ENCODE measurements around the gene PCDHB4.
"Not testable (repeated sequence)": the region's sequence is repeated elsewhere in the genome, so short reads cannot be mapped to it uniquely, and the experiment has no call there.

PCDHB4 gene

DNA sequence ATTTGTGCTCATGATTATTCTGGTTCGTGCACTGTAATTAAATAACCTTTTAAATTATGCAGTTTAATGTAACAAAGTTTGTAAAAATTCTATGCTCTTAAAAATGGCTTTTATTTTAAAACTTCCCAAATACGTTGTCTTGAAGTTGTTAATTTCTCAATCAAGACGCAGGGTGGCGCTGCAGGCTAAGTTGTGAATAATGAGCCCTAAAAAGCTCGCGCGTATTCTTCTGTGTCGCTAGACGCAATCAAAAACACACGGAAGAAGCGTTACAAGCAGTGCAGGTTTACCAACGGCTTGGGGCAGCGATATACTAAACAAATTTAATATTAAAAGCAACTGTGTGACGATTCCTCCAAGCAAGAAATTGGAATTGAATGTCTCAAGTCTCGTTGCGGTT is at the start of gene PCDHB4:
PCDHB4 (plus strand) TSS at position 256 of the 400 bp plus-strand sequence. CDS start 181 bp downstream, outside the sequence.
- DNase-seq, result peak in 10 of 56 donors; percentile 2 to 41 (median 16)

DNA sequence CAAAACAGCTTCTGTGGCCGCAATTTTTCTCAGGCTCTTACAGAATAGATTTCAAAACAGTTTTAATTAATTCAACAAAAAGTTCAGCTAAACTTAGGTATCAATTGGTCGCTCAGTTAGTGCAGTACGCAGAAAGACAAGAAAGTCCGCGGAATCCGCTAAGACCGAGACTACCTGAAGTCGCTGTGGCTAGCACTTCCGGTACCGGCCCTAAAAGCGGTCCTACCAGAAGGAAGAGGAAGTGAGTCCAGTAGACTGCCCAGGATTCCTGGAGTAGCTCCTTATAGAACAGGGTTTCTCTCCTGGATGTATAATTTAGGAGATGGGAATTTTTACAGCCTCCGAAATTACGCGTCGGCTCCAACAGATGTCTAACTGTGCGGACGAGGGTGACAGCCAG is 43.8 kb upstream of the PCDHB4 start:
- no peak for DNase-seq

DNA sequence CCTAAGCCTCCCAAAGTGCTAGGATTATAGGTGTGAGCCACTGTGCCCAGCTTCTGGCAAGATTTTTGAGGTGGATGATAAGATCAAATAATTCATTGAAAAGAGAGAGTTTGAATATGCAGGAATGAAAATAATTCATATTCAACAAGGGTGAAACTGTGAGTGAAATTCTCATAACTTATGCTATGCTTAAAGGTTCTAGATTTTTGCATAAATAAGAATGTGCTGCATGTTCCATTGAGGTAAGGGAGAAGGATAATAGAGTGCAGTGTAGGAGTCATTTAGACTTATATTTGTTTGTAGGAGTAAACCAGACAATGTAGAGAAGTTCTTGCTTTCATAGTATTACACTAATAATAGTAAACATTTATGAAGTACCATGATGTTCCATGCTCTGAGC is 39.4 kb upstream of the PCDHB4 start:
- DNase-seq, result no peak

DNA sequence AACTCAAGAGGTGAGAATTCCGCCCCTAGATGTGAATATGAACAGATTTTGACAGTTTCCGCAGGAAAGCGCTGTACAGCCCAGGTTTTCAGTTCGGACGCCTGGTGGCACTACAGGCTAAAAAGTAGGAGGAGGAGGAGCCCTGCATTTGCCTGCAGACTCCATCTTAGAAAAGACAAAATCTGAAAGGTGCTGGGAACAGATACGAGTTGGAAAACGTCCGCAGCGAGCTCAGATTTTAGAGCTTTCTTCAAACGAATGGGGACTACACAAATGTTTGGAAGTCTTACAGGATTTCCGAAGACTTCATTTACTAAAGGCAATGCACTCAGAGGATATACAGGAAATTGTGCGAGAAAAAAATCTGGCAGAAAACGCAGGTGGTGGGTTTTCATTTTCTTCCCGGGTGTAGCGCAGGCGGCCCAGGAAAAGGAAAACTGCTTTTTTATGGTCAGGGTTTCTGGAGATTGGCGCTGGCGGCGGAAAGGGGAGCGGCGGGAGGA is 37.1 kb upstream of the PCDHB4 start:
- DNase-seq, result peak in 27 of 56 donors; percentile 9 to 60 (median 32)

DNA sequence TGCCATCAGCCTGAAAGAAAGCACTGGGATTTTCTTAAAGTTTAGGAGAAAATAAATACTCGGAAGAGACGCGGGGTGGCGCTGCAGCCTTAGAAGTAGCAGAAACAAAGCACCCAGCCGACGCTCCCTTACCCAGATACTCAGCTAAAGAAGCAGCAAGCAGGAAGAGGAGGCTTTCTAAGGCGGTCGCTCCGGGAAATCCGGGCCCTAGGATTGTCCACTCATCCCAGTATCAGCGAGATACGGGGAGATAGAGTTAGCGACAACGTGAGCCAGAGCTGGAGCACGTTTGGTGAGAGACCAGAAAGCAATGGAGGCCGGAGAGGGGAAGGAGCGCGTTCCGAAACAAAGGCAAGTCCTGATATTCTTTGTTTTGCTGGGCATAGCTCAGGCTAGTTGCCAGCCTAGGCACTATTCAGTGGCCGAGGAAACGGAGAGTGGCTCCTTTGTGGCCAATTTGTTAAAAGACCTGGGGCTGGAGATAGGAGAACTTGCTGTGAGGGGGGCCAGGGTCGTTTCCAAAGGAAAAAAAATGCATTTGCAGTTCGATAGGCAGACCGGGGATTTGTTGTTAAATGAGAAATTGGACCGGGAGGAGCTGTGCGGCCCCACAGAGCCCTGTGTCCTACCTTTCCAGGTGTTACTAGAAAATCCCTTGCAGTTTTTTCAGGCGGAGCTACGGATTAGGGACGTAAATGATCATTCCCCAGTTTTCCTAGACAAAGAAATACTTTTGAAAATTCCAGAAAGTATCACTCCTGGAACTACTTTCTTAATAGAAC is 26.9 kb upstream of the PCDHB4 start, which contains the start of gene PCDHB2:
PCDHB2 (plus strand) TSS at position 135 of the 782 bp plus-strand sequence; CDS start at position 311, 176 bp downstream.
- DNase-seq, result peak in 16 of 56 donors; percentile 3 to 58 (median 16)

DNA sequence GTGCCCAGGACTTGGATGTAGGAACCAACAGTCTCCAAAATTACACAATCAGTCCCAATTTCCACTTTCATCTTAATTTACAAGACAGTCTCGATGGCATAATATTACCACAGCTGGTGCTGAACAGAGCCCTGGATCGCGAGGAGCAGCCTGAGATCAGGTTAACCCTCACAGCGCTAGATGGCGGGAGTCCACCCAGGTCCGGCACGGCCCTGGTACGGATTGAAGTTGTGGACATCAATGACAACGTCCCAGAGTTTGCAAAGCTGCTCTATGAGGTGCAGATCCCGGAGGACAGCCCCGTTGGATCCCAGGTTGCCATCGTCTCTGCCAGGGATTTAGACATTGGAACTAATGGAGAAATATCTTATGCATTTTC is 26.4 kb upstream of the PCDHB4 start:
- no peak for DNase-seq

DNA sequence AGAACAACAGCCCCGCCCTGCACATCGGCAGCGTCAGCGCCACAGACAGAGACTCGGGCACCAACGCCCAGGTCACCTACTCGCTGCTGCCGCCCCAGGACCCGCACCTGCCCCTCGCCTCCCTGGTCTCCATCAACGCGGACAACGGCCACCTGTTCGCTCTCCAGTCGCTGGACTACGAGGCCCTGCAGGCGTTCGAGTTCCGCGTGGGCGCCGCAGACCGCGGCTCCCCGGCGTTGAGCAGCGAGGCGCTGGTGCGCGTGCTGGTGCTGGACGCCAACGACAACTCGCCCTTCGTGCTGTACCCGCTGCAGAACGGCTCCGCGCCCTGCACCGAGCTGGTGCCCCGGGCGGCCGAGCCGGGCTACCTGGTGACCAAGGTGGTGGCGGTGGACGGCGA is 25.4 kb upstream of the PCDHB4 start:
- not testable (repeated sequence) for DNase-seq

DNA sequence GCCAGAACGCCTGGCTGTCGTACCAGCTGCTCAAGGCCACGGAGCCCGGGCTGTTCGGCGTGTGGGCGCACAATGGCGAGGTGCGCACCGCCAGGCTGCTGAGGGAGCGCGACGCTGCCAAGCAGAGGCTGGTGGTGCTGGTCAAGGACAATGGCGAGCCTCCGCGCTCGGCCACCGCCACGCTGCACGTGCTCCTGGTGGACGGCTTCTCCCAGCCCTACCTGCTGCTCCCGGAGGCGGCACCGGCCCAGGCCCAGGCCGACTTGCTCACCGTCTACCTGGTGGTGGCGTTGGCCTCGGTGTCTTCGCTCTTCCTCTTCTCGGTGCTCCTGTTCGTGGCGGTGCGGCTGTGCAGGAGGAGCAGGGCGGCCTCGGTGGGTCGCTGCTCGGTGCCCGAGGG is 25.0 kb upstream of the PCDHB4 start:
- not testable (repeated sequence) for DNase-seq

DNA sequence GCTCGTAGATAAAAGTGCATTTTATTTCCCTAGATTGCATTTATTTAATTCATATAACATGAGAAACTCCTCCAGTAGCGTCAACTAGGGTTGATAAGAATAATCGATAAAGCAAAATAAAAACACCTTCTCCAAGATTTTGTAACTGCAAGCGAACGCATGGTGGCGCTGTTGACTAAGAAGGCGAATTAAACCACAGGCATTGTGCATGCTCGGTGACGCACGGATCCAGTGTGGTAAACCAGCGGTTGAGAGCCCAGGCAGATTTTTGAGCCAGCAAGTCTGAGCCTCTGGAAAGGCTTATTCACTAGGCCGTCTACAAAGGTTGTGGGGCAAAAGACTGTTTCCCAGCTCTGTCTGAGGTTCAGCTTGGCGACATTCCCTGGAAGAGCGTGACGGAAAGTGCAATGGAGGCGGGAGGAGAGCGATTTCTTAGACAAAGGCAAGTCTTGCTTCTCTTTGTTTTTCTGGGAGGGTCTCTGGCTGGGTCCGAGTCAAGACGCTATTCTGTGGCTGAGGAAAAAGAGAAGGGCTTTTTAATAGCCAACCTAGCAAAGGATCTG is 21.3 kb upstream of the PCDHB4 start, which contains the start of gene PCDHB3:
PCDHB3 (plus strand) TSS at position 231 of the 563 bp plus-strand sequence; CDS start at position 408, 177 bp downstream.
- peak in 13 of 56 donors; percentile 1 to 47 (median 10) for DNase-seq

DNA sequence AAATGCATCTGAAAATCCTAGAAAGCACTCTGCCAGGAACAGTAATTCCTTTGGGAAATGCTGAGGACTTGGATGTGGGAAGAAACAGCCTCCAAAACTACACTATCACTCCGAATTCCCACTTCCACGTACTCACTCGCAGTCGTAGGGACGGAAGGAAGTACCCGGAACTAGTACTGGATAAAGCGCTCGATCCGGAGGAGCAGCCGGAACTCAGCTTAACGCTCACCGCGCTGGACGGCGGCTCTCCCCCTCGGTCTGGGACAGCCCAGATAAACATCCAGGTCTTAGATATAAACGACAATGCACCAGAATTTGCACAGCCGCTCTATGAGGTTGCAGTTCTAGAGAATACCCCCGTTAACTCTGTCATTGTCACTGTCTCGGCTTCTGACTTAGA is 20.6 kb upstream of the PCDHB4 start:
- no peak for DNase-seq

DNA sequence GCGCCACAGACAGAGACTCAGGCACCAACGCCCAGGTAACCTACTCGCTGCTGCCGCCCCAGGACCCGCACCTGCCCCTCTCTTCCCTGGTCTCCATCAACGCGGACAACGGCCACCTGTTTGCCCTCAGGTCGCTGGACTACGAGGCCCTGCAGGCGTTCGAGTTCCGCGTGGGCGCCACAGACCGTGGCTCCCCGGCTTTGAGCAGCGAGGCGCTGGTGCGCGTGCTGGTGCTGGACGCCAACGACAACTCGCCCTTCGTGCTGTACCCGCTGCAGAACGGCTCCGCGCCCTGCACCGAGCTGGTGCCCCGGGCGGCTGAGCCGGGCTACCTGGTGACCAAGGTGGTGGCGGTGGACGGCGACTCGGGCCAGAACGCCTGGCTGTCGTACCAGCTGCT is 19.5 kb upstream of the PCDHB4 start:
- not testable (repeated sequence) for DNase-seq

DNA sequence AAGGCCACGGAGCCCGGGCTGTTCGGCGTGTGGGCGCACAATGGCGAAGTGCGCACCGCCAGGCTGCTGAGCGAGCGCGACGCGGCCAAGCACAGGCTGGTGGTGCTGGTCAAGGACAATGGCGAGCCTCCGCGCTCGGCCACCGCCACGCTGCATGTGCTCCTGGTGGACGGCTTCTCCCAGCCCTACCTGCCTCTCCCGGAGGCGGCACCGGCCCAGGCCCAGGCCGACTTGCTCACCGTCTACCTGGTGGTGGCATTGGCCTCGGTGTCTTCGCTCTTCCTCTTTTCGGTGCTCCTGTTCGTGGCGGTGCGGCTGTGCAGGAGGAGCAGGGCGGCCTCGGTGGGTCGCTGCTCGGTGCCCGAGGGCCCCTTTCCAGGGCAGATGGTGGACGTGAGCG is 19.1 kb upstream of the PCDHB4 start:
- DNase-seq, result not testable (repeated sequence)

DNA sequence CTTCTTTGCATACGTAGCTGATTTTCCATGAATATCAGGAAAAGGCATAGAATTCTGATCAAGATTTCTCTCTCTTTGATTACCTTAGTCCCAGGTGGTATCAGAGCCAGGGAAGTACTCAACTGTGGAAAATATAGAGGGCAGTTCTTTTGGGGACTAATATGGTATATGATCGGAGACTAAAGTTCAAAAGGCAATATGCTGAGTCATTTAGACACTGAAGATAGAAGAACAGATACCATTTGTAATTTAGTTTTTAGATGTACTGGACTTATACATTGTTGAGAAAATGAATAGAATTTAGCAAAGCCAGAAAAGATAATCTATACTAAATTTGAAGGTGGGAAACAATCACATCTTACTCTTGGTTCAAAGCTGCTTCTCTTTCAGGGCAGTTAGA is 16.3 kb upstream of the PCDHB4 start:
- no peak for DNase-seq

DNA sequence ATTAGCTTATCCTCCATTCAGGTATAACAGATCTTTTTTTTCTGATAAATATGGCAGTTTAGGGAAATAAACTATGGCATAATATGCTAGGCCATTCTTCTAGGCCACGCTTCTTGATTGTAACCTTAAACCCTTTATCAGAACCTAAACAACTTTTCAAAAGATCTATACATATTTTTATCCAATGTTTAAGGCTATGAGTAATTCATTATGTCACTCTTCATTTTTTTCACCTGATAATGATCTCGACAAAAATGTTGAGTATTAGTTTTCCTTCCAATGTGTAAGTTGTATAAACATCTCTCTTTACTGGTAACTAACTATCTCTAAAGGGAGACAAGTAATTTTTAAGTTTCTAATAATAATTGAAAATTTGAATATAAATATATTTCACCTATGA is 2.4 kb upstream of the PCDHB4 start:
- no peak for DNase-seq

DNA sequence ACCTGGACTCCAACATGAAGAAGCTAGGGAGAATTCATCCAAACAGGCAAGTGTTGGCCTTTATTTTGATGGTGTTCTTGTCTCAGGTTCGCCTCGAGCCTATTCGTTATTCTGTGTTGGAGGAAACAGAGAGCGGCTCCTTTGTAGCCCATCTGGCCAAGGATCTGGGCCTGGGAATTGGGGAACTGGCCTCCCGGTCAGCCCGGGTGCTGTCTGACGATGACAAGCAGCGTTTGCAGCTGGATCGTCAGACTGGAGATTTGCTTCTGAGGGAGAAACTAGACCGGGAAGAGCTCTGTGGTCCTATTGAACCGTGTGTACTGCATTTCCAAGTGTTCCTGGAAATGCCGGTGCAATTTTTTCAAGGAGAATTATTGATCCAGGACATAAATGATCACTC is 367 bp downstream of the PCDHB4 start:
- DNase-seq, result peak in 1 of 56 donors; percentile 5

DNA sequence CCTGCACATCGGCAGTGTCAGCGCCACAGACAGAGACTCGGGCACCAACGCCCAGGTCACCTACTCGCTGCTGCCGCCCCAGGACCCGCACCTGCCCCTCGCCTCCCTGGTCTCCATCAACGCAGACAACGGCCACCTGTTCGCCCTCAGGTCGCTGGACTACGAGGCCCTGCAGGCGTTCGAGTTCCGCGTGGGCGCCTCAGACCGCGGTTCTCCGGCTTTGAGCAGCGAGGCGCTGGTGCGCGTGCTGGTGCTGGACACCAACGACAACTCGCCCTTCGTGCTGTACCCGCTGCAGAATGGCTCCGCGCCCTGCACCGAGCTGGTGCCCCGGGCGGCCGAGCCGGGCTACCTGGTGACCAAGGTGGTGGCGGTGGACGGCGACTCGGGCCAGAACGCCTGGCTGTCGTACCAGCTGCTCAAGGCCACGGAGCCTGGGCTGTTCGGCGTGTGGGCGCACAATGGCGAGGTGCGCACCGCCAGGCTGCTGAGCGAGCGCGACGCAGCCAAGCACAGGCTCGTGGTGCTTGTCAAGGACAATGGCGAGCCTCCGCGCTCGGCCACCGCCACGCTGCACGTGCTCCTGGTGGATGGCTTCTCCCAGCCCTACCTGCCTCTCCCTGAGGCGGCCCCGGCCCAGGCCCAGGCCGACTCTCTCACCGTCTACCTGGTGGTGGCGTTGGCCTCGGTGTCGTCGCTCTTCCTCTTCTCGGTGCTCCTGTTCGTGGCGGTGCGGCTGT is 1.9 kb downstream of the PCDHB4 start:
- not testable (repeated sequence) for DNase-seq

DNA sequence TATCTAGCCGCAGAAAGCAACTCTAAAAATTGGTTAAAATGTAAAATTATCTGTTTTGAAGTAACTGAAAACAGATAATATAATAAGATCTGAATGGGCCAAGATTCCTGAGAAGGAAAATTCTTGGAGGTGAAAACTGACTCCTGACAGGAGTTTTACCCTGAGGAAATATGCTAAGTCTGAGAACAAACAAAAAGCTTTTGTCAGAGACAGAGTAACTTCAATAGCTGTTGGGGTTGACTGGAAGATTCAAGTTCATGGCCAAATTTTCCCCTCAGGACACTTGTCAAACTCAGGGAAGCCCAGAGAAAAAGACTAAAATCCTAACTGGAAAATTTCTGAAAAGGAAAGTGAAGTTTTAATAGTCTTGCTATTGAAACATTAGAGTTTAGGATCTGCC is 5.7 kb downstream of the PCDHB4 start:
- DNase-seq, result no peak

DNA sequence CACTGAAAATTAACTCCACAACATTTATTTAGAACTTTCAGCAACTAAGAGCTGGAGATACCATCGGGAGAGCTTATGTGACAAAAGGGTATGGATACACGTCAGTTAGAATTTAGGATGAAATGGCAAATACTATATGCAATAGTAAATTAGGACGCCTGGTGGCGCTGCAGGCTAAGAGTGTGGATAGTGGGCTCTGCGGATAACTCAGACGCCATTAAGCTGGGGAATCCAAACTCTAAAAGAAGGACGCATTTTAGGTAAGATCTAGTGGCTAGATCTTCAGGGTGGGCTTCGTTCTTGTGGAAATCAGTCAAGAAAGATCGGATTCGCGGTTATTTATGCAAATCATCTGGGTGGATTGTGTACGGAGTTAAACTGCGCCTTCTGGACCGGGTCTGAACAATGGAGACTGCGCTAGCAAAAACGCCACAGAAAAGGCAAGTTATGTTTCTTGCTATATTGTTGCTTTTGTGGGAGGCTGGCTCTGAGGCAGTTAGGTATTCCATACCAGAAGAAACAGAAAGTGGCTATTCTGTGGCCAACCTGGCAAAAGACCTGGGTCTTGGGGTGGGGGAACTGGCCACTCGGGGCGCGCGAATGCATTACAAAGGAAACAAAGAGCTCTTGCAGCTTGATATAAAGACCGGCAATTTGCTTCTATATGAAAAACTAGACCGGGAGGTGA is 13.6 kb downstream of the PCDHB4 start, which contains the start of gene PCDHB5:
PCDHB5 (plus strand) TSS at position 177 of the 688 bp plus-strand sequence; CDS start at position 406, 229 bp downstream.
- DNase-seq, result peak in 10 of 56 donors; percentile 5 to 37 (median 12)

DNA sequence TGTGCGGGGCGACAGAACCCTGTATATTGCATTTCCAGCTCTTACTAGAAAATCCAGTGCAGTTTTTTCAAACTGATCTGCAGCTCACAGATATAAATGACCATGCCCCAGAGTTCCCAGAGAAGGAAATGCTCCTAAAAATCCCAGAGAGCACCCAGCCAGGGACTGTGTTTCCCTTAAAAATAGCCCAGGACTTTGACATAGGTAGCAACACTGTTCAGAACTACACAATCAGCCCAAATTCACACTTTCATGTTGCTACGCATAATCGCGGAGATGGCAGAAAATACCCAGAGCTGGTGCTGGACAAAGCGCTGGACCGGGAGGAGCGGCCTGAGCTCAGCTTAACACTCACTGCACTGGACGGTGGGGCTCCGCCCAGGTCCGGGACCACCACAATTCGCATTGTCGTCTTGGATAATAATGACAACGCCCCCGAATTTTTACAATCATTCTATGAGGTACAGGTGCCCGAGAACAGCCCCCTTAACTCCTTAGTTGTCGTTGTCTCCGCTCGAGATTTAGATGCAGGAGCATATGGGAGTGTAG is 14.2 kb downstream of the PCDHB4 start:
- no peak for DNase-seq

DNA sequence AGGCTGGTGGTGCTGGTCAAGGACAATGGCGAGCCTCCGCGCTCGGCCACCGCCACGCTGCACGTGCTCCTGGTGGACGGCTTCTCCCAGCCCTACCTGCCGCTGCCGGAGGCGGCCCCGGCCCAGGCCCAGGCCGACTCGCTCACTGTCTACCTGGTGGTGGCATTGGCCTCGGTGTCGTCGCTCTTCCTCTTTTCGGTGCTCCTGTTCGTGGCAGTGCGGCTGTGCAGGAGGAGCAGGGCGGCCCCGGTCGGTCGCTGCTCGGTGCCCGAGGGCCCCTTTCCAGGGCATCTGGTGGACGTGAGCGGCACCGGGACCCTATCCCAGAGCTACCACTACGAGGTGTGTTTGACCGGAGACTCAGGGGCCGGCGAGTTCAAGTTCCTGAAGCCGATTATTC is 15.7 kb downstream of the PCDHB4 start:
- not testable (repeated sequence) for DNase-seq

DNA sequence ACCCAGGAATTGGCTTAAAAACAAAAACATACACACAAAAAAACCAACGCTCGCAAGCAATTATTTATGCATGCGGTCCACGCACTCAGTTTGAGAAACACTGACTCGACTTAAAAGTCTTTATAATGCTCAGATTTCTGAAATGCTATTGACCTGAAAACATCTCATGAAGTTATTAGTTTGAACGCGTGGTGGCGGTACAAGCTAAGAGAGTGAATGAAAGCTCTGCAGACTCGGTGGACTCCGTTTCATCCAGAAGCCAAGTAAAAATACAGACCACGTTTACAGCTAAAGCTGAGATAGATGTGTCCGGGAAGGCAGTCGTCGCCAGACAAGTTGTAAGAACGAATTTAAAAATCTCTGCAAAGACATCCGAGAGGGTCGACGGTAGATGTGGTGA is 28.2 kb downstream of the PCDHB4 start, which contains the start of gene PCDHB6:
PCDHB6 (plus strand) TSS at position 246 of the 400 bp plus-strand sequence. CDS start 201 bp downstream, outside the sequence.
- DNase-seq, result peak in 1 of 56 donors; percentile 5

Measured in amygdala (tissue), 56 donors.